OCI-LY3 (cell line): ENCODE data around the gene UCN2.

ENCODE experiments used
- H2AFZ ChIP-seq: fragments of 200-600, 300-600 bp; shearing (Covaris generic); 2 replicates; pipeline ENCODE4 v1.6.0; 2014; ENCODE audit warnings: antibody characterized with exemption, low read depth, low read length
- H3K27ac ChIP-seq: fragments of 200-600, 300-600 bp; sonication (generic); 2 replicates; pipeline ENCODE4 v1.5.1; 2014; ENCODE audit warnings: mild to moderate bottlenecking, low read length, moderate library complexity, mixed read lengths
- H3K27me3 ChIP-seq: fragments of 200-600, 300-600 bp; sonication (generic); 2 replicates; pipeline ENCODE4 v1.6.1; 2014; ENCODE audit warnings: low read depth, low read length, mixed read lengths
- H3K36me3 ChIP-seq: fragments of 200-600, 300-600 bp; sonication (generic); replicated peaks from 2 replicates; pipeline ENCODE3; 2014; ENCODE audit warnings: low read depth, low read length, mixed read lengths
- H3K4me1 ChIP-seq: fragments of 300-600, 200-600 bp; sonication (generic); 2 replicates; pipeline ENCODE4 v1.6.1; 2014; ENCODE audit warnings: low read length, mixed read lengths
- H3K4me2 ChIP-seq: fragments of 200-600, 300-600 bp; sonication (generic); 2 replicates; pipeline ENCODE4 v1.6.1; 2014; ENCODE audit warnings: low read length, mixed read lengths
- H3K4me3 ChIP-seq: fragments of 300-600, 200-600 bp; sonication (generic); 2 replicates; pipeline ENCODE4 v1.5.1; 2014; ENCODE audit warnings: antibody characterized with exemption, mild to moderate bottlenecking, low read length, moderate library complexity
- H3K79me2 ChIP-seq: fragments of 300-600, 200-600 bp; shearing (Covaris generic); 2 replicates; pipeline ENCODE4 v1.6.1; 2014; ENCODE audit warnings: mild to moderate bottlenecking, low read length, mixed read lengths
- H3K9ac ChIP-seq: fragments of 300-600, 200-600 bp; shearing (Covaris generic); 2 replicates; pipeline ENCODE4 v1.6.0; 2014; ENCODE audit warnings: mild to moderate bottlenecking, low read length, moderate library complexity
- H3K9me3 ChIP-seq: fragments of 200-600, 300-600 bp; shearing (Covaris generic); 2 replicates; pipeline ENCODE4 v1.6.1; 2014; ENCODE audit warnings: low read length, mixed read lengths; ENCODE audit not compliant: insufficient read depth
- H4K20me1 ChIP-seq: fragments of 200-600, 300-600 bp; sonication (generic); 2 replicates; pipeline ENCODE4 v1.6.1; 2016; ENCODE audit warnings: low read length, mixed read lengths; ENCODE audit not compliant: insufficient read depth
- EZH2phosphoT487 ChIP-seq: fragments of 200-600 bp; shearing (Covaris generic); IDR thresholded peaks from 2 replicates; pipeline ENCODE4 v1.6.1; 2018; ENCODE audit warnings: antibody characterized with exemption, mixed run types, low read depth
- TF ChIP-seq, protein P1 (sequence below): fragments of 200-600, 300-600 bp; sonication (generic); IDR thresholded peaks from 2 replicates; pipeline ENCODE4 v1.5.1; 2014; ENCODE audit warnings: antibody characterized with exemption, low read length, low read depth

The UCN2 gene

DNA sequence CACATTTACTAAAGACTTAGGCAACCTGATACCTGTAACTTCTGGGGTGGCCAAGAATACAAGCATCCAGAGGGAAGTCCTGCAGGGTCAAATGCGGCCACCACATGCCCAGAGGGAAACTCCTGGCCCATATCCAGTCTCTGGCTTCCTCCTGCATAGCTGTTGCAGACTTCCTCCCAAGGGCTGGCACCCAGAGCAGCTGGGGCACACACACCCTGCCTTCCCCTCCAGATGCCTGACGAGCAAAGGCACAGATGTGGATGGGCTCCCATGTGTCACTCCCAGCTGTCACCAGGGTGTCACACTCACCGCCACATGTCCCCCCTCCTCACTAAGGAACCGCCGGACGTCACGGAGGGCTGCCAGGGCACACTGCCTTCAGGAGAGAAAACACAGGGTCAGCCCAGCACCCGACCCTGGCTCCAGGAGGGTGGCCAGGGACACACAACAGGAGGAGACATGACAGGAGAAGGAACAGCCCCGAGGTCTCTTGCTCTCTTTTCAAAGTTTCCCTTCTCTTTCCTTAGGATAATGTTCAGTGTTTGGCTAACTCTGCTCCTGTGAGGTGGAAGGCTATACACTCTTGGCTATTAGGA lies 20.2 kb downstream of the UCN2 start:
- Histone ChIP-seq H3K9ac (no peak overlapping the region), H2AFZ (no peak overlapping the region), H3K27me3 (peaks cover 4% of the 10 kb centered on the region; the same call in 1 of the 2 replicates), H3K4me1 (no peaks in the 10 kb centered on the region), H3K27ac (no peak overlapping the region), H4K20me1 (peaks cover 11% of the 10 kb centered on the region), H3K9me3 (no peaks in the 10 kb centered on the region), H3K4me3 (no peak overlapping the region), H3K36me3 (peaks cover 76% of the 10 kb centered on the region), H3K79me2 (no peaks in the 10 kb centered on the region), H3K4me2 (no peak overlapping the region)
- TF ChIP-seq, protein P1, sequence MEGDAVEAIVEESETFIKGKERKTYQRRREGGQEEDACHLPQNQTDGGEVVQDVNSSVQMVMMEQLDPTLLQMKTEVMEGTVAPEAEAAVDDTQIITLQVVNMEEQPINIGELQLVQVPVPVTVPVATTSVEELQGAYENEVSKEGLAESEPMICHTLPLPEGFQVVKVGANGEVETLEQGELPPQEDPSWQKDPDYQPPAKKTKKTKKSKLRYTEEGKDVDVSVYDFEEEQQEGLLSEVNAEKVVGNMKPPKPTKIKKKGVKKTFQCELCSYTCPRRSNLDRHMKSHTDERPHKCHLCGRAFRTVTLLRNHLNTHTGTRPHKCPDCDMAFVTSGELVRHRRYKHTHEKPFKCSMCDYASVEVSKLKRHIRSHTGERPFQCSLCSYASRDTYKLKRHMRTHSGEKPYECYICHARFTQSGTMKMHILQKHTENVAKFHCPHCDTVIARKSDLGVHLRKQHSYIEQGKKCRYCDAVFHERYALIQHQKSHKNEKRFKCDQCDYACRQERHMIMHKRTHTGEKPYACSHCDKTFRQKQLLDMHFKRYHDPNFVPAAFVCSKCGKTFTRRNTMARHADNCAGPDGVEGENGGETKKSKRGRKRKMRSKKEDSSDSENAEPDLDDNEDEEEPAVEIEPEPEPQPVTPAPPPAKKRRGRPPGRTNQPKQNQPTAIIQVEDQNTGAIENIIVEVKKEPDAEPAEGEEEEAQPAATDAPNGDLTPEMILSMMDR, result no peak

DNA sequence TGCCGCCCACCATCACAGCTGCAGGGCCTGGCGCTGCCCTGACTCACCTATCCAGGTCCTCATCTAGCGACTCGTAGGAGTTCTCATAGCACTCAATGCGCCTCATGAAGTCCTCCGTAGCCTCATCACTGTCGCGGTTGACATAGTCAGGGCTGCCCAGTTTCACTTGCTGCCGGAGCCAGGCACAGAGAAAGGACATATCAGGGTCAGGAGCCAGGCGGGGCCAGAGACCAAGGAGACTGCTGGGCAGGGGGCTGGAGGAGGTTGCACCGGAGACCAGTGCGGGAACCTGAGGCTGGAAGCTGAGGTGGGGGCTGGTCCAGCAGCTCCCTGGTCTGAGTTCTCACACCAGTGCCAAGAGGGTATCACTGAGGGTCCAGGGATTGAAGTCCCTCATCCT lies 25.1 kb downstream of the UCN2 start:
- H3K9ac ChIP-seq, result no peak overlapping the region
- peaks cover 76% of the 10 kb centered on the region for H3K36me3 ChIP-seq
- H3K4me3 ChIP-seq, result no peak overlapping the region
- no peaks in the 10 kb centered on the region for H3K4me1 ChIP-seq
- no peak overlapping the region for H3K27ac ChIP-seq
- H2AFZ ChIP-seq, result no peak overlapping the region
- H3K9me3 ChIP-seq, result no peaks in the 10 kb centered on the region
- peaks cover 15% of the 10 kb centered on the region; the same call in 1 of the 2 replicates for H4K20me1 ChIP-seq
- no peak overlapping the region for H3K4me2 ChIP-seq
- no peaks in the 10 kb centered on the region for H3K79me2 ChIP-seq
- no peak for TF ChIP-seq EZH2phosphoT487
- TF ChIP-seq, protein P1, result no peak
- H3K27me3 ChIP-seq, result peaks cover 2% of the 10 kb centered on the region; the same call in 1 of the 2 replicates

DNA sequence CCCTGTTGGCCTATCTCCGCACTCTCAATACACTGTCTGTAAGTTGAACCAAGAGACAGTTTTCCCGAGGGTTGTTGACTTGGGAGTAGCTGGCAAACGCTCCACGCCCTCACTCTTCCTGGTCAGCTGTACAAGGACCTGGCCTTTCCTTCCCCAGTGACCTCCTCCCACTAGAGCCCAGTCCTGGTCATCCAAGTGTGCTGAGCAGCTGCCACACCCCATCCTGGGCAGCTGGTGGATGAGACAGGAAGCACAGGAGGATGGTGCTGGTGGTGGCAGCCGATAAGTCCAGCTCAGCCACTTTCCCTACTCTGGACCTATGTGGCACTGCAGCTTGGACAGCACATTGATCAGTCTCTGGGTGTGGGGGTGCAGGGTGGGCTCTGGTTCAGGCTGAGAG lies 26.8 kb downstream of the UCN2 start:
- H3K9me3 ChIP-seq, result no peaks in the 10 kb centered on the region
- H3K27me3 ChIP-seq, result no peaks in the 10 kb centered on the region
- no peak overlapping the region for H3K4me2 ChIP-seq
- no peak overlapping the region for H3K27ac ChIP-seq
- TF ChIP-seq, protein P1, result no peak
- no peak for TF ChIP-seq EZH2phosphoT487
- no peak overlapping the region for H3K4me3 ChIP-seq
- H3K4me1 ChIP-seq, result no peaks in the 10 kb centered on the region
- H2AFZ ChIP-seq, result no peak overlapping the region
- H3K9ac ChIP-seq, result no peak overlapping the region
- H3K79me2 ChIP-seq, result no peaks in the 10 kb centered on the region
- H3K36me3 ChIP-seq, result peaks cover 75% of the 10 kb centered on the region
- H4K20me1 ChIP-seq, result peaks cover 15% of the 10 kb centered on the region; the same call in 1 of the 2 replicates

DNA sequence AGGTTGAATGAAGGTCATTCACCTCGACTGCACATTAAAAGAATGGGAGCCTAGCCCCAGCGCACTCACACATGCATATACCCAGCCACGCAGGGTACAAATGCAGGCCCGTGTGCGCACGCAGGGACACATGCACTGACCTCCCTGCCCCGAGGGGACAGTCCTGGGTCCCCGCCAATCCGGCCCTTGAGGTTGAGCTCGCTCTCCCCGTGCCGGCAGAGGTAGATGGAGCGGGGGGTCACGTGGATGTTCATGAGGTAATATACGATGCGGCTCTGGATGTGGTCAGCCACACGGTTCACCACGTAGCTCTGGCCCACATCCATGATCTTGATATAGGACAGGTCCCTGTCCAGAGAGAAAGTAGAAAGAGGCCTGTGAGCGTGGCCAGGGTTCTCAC lies 27.5 kb downstream of the UCN2 start:
- H3K4me1 ChIP-seq, result no peaks in the 10 kb centered on the region
- no peak overlapping the region for H2AFZ ChIP-seq
- H3K27me3 ChIP-seq, result no peaks in the 10 kb centered on the region
- no peak overlapping the region for H3K9ac ChIP-seq
- H3K36me3 ChIP-seq, result peaks cover 70% of the 10 kb centered on the region
- H4K20me1 ChIP-seq, result peaks cover 15% of the 10 kb centered on the region; the same call in 1 of the 2 replicates
- TF ChIP-seq, protein P1, result no peak
- TF ChIP-seq EZH2phosphoT487, result no peak
- no peak overlapping the region for H3K27ac ChIP-seq
- no peak overlapping the region for H3K4me3 ChIP-seq
- no peak overlapping the region for H3K4me2 ChIP-seq
- H3K9me3 ChIP-seq, result no peaks in the 10 kb centered on the region
- no peaks in the 10 kb centered on the region for H3K79me2 ChIP-seq
